Raji (cell line): ENCODE results near the gene FN1.

ENCODE experiments used
- POLR2A ChIP-seq: IDR thresholded peaks from 2 replicates; pipeline ENCODE4 v1.6.1; 2011; ENCODE audit warnings: low read depth, low read length, control low read depth; ENCODE audit not compliant: insufficient read depth

FN1 gene

DNA sequence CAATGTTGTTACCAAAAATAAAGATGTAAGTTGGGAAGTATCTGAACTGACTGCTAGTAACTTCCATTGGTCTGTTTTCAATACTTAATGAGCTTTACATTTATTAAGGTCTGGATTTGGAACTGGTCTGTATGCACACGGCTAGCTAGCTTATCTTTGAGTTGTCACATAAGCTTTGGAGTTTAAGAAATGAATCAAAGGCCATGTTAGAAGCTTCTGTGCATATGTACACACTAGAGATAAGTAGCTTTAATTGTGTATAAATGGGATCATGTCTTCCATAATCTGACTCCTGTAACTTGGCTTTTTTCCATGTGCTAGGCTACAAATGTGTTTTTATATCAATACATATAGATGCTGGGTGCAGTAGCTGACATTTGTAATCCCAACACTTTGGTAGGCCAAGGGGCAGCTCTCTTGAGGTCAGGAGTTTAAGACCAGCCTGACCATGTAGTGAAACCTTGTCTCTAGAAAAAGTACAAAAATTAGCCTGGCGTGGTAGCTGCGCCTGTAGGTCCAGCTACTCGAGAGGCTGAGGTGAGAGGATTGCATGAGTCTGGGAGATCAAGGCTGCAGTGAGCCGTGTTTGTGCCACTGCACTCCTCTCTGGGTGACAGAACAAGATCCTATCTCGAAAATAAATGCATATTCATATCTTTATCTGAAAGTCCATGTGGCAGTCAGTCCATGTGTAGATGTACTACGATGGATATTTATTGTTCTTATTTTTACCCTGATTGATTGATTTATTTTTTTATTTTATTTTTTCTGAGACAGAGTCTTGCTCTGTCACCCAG is 96.8 kb downstream of the FN1 start:
- no peak for TF ChIP-seq POLR2A

GRCh38 chr2:215332872-215333595 is 102.8 kb downstream of the FN1 start:
- no peak for TF ChIP-seq POLR2A

DNA sequence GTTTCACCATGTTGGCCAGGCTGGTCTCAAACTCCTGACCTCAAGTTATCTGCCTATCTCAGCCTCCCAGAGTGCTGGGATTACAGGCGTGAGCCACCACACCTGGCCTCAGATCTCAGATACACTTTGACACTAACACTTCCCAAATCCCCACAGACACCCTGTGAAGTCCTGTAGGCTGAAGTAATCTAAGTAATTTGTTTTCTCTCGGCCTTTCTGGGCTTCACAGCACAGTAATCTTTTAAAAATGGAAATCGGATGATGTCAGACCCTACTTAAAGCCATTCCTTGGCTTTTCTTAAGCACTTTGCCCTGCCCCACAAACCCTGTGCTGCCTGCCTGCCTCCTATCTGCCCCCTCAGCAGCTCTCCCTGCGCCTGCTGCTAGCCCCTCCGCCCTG is 107.8 kb downstream of the FN1 start:
- TF ChIP-seq POLR2A, result no peak

GRCh38 chr2:215324811-215325210 is 111.1 kb downstream of the FN1 start:
- TF ChIP-seq POLR2A, result no peak

- TF ChIP-seq POLR2A, result no peak
Observed at GRCh38 chr2:215320679-215321078, 115.2 kb downstream of the FN1 start.

DNA sequence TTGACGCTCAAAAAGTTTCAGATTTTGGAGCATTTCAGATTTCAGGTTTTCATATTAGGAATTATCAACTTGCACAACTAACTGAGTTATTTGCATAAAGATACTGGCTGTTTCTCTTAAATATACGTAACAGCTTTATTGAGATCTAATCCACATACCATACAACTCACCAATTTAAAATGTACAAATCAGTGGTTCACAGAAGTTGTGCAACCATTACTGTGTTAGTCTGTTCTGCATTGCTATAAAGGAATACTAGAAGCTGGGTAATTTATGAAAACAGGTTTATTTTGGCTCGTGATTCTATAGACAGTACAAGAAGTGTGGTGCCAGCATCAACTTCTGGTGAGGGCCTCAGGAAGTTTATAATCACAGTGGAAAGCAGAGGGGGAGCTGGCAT is 115.8 kb downstream of the FN1 start:
- no peak for TF ChIP-seq POLR2A

- no peak for TF ChIP-seq POLR2A
Observed at GRCh38 chr2:215319500-215319899, 116.4 kb downstream of the FN1 start.

GRCh38 chr2:215316336-215316735 is 119.5 kb downstream of the FN1 start:
- no peak for TF ChIP-seq POLR2A

DNA sequence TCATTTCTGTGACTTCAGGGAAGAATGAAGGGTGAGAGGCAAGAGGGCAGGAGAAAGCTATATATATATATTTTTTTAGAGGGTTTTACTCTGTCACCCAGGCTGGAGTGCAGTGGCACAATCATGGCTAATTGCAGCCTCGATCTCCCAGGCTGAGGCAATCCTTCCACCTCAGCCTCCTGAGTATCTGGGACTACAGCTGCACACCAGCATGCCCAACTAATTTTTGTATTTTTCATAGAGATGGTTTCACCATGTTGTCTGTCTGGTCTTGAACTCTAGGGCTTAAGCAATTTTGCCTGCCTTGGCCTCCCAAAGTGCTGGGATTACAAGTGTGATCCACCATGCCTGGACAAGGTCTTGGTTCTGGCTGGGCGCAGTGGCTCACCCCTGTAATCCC is 120.6 kb downstream of the FN1 start:
- TF ChIP-seq POLR2A, result no peak

- TF ChIP-seq POLR2A, result no peak
Observed at GRCh38 chr2:215314896-215315295, 121.0 kb downstream of the FN1 start.

DNA sequence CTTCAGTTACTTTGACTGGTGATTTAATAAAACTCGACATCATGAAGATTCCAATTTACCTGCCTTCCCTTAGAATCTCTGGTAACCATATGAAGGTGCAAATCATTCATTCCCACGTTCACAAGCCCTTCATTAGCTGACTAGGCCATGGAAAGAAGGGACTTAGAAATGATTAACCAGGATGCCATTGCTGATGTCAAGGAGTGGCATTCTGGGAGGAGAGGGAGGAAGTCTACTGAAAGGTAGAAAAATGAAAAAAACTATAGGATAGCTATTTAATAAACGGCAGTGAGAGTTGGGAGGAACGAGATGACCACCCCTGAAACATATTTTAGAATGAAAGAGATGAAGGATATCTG is 122.6 kb downstream of the FN1 start:
- no peak for TF ChIP-seq POLR2A

GRCh38 chr2:215311625-215312396 is 124.1 kb downstream of the FN1 start, which contains the start of gene ATIC:
TSS of gene ATIC (plus strand) at chr2:215312059. CDS start at chr2:215312143, 84 bp downstream.
- TF ChIP-seq POLR2A, result peak; percentile 93
